MG63 (cell line): ENCODE results near the gene MAP7D3. TPM values are rescaled to one million over a fixed set of nuclear protein-coding genes. Genes with fewer than 3 reads are reported as not detected.

Experiments used
- DNase-seq: peaks from one replicate; pipeline ENCODE4 v3.0.0-alpha.2; 2020
- H3K27me3 ChIP-seq: fragments of 250-450 bp; sonication (Bioruptor Pico); 2 replicates; pipeline ENCODE4 v1.5.1; 2020; ENCODE audit warnings: mild to moderate bottlenecking, moderate library complexity
- H3K36me3 ChIP-seq: fragments of 250-450 bp; sonication (Bioruptor Pico); 2 replicates; pipeline ENCODE4 v1.5.1; 2020; ENCODE audit warnings: mild to moderate bottlenecking, moderate library complexity
- H3K4me3 ChIP-seq: fragments of 250-450 bp; sonication (Bioruptor Pico); 2 replicates; pipeline ENCODE4 v1.5.1; 2020; ENCODE audit warnings: mild to moderate bottlenecking, moderate library complexity
- H3K9me3 ChIP-seq: fragments of 250-450 bp; sonication (Bioruptor Pico); 2 replicates; pipeline ENCODE4 v1.5.1; 2020; ENCODE audit warnings: mild to moderate bottlenecking, moderate library complexity
- total RNA-seq: library from RNA; depleted of rRNA; stranded (reverse); fragments of >200 nt; shearing (Covaris generic); gene quantifications from 2 replicates; pipeline ENCODE4 v1.2.3, GENCODE V29; 2014; ENCODE audit warnings: low replicate concordance

The MAP7D3 gene
- total RNA-seq, 1 experiment from 2014 or later: 12.1 TPM

DNA sequence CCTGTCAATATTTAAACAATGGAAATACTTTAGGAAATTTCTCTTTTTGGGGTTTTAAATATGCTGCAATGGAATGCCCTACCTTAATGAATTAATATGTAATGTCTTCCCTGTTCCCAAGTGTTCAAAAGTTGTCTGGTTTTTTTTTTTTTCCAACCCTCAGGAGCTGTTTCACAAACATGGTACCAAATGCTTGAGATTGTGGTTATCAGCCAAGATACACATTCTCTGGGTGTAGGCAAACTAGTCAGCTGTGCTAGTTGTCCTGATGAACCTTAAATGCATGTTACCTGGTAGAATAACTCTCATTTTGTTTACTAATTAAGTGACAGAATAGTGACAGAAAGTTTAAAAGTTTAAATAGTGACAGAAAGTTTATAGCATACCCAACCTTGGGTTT lies 53.2 kb downstream of the MAP7D3 start:
- Histone ChIP-seq H3K4me3 (no peak overlapping the region), H3K36me3 (no peaks in the 10 kb centered on the region), H3K27me3 (no peaks in the 10 kb centered on the region), H3K9me3 (no peaks in the 10 kb centered on the region)
- no peak for DNase-seq

DNA sequence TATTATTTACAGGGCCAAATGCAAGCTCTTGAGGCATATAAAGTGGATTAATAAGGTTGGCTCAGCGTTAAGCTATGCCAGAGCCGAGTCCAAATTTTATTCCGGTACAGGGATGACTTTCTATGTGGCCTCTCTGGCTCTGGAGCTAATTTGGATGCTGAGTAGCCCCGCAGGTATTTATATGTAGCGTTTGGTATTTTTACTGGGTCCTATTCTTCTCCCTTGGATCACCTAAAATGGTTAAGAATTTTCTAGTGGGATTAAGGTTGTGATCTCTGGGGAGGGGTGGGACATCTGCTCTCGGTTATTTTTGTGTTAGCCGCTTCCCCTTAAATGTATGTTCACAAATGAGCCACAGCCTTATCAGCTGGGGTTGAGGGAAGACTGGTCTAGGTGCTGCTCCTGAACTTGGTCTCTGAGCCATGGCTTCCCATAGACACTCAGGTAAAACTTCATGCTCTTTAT lies 54.5 kb downstream of the MAP7D3 start:
- no peaks in the 10 kb centered on the region for H3K36me3 ChIP-seq
- no peaks in the 10 kb centered on the region for H3K9me3 ChIP-seq
- H3K4me3 ChIP-seq: no peak overlapping the region
- no peaks in the 10 kb centered on the region for H3K27me3 ChIP-seq
- no peak for DNase-seq

DNA sequence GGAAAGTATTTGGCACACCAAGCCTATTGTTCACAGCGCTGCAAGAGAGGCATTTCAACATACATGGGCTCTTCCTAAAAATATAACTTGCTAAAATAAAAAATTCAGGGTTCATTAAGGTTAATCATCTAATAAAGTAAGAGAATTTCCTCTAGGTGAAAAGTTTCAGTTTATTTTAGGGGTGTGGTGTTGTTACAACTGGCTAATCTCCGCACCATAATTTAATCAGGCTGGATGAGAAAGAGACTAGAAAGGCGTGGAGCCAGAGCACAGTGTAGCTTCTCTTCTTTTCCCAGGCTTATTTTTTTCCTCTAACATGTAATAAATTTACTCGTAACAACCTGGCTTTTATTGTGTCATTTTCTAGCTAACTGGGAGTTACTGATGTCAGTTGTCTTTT lies 56.0 kb downstream of the MAP7D3 start:
- no peaks in the 10 kb centered on the region for H3K9me3 ChIP-seq
- no peak for DNase-seq
- no peaks in the 10 kb centered on the region for H3K27me3 ChIP-seq
- H3K4me3 ChIP-seq: no peak overlapping the region
- no peaks in the 10 kb centered on the region for H3K36me3 ChIP-seq

DNA sequence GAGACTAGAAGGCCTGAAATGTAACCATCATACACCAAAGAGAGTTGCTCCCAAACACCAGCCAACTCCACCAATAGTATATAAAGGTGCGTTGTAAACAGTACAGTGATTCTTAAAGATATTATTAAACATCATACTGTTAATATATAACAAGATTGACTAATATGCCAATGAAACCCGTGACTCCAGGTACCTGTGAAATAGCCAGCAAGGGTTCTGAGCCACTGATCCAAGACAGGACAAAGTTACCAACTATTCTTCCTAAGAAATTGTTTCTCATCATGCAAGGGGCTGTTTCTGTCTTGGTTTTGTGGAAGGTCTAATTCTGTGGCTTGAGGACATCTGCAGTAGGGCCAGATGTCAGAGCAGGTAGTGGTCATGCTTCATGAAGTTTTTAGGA lies 56.7 kb downstream of the MAP7D3 start:
- no peak overlapping the region for H3K4me3 ChIP-seq

DNA sequence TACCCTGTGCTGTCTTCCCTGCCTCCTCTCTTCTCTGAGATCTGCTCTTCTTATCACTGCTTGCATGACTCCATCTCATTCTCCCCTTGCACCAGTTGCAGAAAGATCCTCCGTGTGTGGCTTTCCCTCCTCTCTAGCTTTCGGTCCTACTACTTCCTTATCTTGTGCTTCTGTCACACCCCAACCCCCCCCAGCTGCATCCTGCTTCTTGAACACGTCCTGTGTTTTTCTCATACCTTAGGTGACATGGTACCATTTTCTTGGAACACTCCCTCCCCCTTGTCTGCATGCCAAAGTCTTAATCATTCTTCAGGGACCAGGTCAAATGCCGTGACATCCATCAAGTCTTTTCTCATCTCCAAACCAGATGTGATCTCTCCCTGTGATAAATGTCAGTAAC lies 57.4 kb downstream of the MAP7D3 start:
- H3K36me3 ChIP-seq: no peaks in the 10 kb centered on the region
- DNase-seq: no peak

More for the DNA sequence above, 56.7 kb downstream of the MAP7D3 start:
- Histone ChIP-seq H3K9me3 (no peaks in the 10 kb centered on the region), H3K36me3 (no peaks in the 10 kb centered on the region), H3K27me3 (no peaks in the 10 kb centered on the region)
- DNase-seq: no peak

DNA sequence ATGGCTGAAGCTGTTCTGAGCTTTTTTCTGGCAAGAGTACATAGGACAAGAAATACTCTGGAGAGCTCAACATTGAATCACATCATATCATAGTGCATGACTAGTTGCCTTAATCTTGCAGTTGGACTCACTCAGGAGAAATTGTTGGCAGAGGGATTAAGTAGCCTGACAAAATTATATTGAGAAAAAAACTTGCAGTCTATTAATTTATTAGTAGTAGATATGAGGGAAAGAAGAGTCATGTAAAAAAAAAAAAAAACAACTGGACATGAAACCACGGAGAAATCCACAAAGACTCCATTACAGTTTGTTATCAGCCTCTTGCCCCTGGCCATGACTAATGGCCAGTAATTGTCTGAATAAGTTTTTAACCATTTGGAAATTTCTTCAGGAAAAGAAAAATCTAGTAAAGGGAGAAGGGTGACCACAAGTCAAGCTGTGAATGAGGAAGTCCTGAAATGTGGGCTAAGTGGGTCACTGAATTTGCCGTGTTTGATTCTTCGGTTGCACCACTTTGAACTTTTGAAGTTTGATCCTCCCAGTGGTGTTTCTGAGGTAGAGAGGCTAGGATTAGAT lies 58.3 kb downstream of the MAP7D3 start:
- no peak overlapping the region for H3K4me3 ChIP-seq
- no peak for DNase-seq
- H3K36me3 ChIP-seq: no peaks in the 10 kb centered on the region
- no peaks in the 10 kb centered on the region for H3K27me3 ChIP-seq
- no peaks in the 10 kb centered on the region for H3K9me3 ChIP-seq

More for the DNA sequence above, 57.4 kb downstream of the MAP7D3 start:
- no peaks in the 10 kb centered on the region for H3K9me3 ChIP-seq
- H3K4me3 ChIP-seq: no peak overlapping the region
- H3K27me3 ChIP-seq: no peaks in the 10 kb centered on the region

DNA sequence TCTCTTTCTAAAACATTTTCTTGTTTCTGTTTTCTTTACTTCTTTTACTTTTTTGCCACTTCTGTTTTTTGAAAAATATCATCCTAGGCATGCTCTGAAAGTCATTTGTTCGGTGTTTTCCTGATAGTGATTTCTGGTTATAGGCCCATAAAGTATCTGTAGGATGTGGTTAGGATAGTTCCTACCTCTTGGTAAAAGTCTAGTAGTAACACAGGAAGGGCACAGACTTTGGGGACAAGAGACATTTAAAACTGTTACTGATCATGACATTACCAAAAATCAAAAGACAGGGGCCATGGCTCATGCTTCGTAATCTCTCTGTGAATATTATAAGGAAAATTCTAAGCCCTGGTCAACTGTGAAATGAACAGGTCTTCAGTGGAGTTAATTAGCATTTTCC lies 59.1 kb downstream of the MAP7D3 start:
- no peak overlapping the region for H3K4me3 ChIP-seq
- H3K36me3 ChIP-seq: no peaks in the 10 kb centered on the region; the same call in 1 of the 2 replicates
- H3K9me3 ChIP-seq: no peaks in the 10 kb centered on the region
- no peak for DNase-seq
- no peaks in the 10 kb centered on the region for H3K27me3 ChIP-seq

DNA sequence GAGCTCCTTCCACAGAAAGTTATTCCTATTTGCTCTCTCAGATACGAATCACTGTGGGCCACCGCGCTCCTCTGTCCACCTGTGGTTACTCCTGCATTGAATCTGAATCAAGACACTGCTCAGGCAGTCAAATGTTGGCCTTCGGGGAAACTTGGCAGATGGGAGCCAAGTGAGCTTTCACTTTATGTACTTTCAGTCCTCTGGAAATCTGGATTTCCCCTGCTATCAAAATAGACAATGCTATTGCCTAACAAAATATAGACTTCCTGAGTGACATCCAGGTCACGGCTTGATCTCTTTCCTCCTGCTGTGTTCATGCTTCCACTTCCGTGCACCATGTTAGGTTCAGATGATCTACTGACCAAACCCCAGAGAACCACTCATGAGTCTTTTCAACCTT lies 60.0 kb downstream of the MAP7D3 start:
- no peak overlapping the region for H3K4me3 ChIP-seq
- no peaks in the 10 kb centered on the region for H3K9me3 ChIP-seq
- no peaks in the 10 kb centered on the region for H3K27me3 ChIP-seq
- DNase-seq: no peak
- no peaks in the 10 kb centered on the region; the same call in 1 of the 2 replicates for H3K36me3 ChIP-seq

DNA sequence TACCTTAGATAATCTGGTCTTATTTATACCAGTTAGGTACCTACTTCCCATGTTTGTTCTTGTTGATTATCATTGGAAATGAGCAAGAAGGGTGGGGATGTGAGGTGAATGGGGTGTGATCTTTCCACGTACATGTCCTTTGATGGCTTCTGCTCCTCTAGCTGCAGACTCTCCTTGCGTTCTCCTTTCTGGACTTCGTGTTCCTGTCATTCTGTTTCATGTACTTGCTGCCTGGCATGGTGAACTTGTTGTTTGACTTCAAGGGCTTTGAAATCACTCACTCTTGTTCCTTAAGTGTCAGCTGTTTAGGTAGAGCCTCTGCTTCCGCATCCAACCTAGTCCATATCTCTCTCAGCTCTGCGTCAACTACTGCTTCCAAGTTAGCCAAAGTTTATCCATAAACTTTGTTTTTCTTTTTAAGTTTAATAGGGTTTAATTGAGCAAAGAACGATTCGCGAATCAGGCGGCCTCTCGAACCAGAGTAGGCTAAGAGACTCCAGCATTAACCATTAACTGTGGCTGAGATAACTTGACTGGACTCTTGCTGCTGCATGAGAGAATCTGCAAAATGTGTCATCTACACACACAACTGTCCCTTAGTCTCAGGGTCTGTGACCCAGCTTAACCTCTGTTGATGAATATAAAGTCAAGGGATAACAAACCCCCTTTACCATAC lies 61.0 kb downstream of the MAP7D3 start:
- Histone ChIP-seq H3K36me3 (no peaks in the 10 kb centered on the region; the same call in 1 of the 2 replicates), H3K4me3 (no peak overlapping the region), H3K27me3 (no peaks in the 10 kb centered on the region), H3K9me3 (no peaks in the 10 kb centered on the region)
- no peak for DNase-seq

DNA sequence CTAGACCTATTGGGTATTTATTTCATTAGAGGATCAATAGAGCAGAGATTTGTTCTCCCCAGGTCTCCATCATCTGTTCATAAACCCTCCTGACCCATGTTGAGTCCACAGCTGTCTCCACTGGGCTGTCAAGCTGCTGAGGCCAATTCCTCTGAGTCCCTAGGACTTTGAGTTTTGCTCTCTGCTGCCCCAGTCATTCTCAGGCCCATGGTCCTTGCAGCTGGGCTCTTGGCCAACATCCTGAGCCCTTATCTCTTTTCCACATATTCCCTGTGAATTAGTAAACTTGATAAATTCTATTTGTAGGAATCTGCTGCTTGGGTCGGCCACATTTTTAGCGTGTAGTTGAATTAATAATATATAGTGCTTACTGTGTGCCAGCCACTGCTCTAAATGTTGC lies 62.0 kb downstream of the MAP7D3 start:
- no peak for DNase-seq
- Histone ChIP-seq H3K4me3 (no peak overlapping the region), H3K27me3 (no peaks in the 10 kb centered on the region), H3K9me3 (no peaks in the 10 kb centered on the region), H3K36me3 (no peaks in the 10 kb centered on the region; the same call in 1 of the 2 replicates)

DNA sequence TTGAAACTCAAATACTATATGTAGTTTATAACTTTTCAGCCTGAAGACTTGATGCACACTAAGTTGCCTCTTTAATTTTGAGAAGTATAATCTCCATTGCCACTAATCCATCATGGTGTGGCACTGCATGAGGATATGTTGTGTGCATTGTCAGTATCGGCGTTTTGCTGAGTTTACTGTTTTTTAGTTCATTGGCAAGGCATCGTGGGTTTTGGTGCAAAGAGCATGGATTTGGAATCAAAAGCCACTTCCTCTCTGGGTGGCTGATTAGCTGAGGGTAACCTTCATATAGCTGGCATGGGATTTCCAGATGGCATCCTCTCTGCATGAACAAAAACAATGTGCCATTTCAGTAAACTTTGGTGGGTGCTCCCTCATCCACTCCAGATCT lies 65.2 kb downstream of the MAP7D3 start:
- H3K27me3 ChIP-seq: no peaks in the 10 kb centered on the region
- no peaks in the 10 kb centered on the region; the same call in 1 of the 2 replicates for H3K36me3 ChIP-seq
- no peaks in the 10 kb centered on the region for H3K9me3 ChIP-seq
- DNase-seq: no peak
- H3K4me3 ChIP-seq: no peak overlapping the region

DNA sequence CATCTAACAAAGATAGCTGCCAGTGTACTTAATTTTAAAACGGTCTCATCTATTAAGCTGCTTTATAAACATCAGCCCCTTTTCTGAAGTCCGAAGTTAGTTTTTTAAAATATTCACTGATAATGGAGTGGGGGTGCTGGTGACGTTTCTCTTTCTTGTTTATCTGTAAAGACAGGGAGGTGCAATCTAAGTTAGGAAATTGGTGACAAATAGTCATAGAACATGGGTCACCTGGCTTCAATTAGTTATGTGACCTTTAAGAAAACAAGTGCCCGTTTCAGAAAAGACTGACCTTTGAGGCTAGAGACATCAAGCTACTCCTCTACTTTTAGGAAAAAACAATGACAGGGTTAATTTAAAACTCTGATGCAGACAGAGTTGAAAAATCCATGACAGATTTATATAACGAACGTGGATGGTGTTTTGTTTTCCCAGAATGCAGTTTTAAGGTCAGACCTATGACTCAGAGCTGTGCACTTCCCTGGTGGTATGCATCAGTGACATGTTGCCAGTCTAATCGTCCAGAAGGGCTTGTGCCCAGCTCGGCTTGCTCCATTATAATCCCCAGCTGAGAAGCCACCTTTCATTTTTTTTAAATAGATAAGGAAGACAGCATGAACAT lies 65.7 kb downstream of the MAP7D3 start:
- Histone ChIP-seq H3K36me3 (no peaks in the 10 kb centered on the region; the same call in 1 of the 2 replicates), H3K4me3 (no peak overlapping the region), H3K9me3 (no peaks in the 10 kb centered on the region), H3K27me3 (no peaks in the 10 kb centered on the region)
- peak; percentile 58 for DNase-seq

DNA sequence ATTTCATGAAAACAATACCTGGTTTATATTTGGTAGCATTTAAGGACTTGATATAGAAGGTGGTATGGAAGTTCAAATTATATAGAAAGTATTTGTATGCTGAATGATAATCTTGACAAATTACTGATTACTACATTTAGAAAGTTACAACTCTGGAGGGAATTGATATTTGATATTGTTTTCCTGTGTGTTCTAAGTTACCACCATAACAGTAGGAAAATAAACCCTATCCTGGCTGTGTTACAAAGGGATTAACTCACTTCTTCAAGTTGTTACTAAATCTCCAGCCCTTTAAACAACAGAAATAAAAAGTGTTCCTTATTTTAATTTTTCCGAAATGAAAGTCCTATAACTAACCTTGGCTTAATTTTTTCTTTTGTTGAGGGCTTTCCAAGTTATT lies 67.3 kb downstream of the MAP7D3 start:
- DNase-seq: no peak
- Histone ChIP-seq H3K27me3 (no peaks in the 10 kb centered on the region), H3K9me3 (no peaks in the 10 kb centered on the region), H3K4me3 (no peak overlapping the region), H3K36me3 (no peaks in the 10 kb centered on the region; the same call in 1 of the 2 replicates)

DNA sequence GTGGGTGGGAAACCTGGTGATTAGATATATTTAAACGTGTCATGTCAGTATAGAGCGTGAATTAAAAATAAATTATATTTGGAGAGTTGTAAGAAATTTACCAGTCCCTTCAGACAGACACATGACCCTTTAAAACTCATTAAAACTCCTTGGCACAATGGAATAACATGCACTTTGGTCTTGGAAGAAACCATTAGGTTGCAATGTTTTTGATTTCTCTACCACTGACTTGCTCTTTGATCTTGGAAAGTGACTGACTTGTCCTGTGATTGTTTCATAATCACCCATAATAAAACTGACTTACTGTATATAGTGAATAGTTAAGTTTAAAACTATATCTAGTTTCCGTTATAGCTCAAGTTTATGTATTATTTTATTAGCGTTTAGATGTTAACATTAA lies 68.0 kb downstream of the MAP7D3 start:
- no peaks in the 10 kb centered on the region; the same call in 1 of the 2 replicates for H3K36me3 ChIP-seq
- no peaks in the 10 kb centered on the region for H3K27me3 ChIP-seq
- no peak overlapping the region for H3K4me3 ChIP-seq
- no peak for DNase-seq
- no peaks in the 10 kb centered on the region for H3K9me3 ChIP-seq

DNA sequence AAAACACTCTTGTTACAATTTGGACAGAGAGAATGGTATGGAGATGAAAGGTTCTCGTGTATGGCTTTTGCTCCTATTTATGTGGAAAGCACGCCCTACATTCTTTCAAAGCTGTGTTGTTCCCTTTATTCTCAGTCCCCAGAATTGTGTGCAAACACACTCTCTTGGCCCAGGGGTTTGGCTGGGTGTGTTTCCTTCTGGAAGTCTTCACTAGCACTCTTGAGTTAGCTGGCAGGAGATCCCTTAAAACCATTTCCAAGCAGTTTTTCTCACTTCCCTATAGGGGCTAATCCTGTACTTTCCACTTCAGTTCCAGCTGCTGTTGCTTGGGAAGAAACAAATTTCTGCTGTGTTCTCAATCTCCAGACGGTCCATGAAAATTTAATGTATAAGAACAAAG lies 68.8 kb downstream of the MAP7D3 start:
- Histone ChIP-seq H3K9me3 (no peaks in the 10 kb centered on the region), H3K27me3 (no peaks in the 10 kb centered on the region), H3K4me3 (no peak overlapping the region), H3K36me3 (peaks cover 5% of the 10 kb centered on the region)
- DNase-seq: no peak

DNA sequence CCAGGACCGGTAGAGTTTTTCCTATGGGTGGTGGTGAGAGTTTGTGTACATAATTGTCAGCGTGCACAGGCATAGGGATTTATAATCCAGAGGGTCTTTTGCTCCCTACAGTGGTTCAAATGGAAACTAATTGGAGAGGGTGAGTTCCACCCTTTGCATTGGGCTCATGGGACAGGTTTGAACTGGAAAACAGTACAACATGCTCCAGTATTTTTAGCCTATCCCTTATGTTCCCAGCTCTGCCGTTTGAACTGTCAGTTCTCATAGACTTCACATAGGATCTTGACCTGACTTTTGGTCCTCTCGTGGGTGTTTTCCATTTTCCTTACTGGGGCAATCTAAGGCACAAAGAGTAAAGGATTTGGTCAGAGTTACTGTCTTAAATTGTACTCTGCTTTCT lies 72.1 kb downstream of the MAP7D3 start:
- no peak for DNase-seq
- Histone ChIP-seq H3K36me3 (peaks cover 10% of the 10 kb centered on the region), H3K27me3 (no peaks in the 10 kb centered on the region), H3K9me3 (no peaks in the 10 kb centered on the region), H3K4me3 (no peak overlapping the region)

DNA sequence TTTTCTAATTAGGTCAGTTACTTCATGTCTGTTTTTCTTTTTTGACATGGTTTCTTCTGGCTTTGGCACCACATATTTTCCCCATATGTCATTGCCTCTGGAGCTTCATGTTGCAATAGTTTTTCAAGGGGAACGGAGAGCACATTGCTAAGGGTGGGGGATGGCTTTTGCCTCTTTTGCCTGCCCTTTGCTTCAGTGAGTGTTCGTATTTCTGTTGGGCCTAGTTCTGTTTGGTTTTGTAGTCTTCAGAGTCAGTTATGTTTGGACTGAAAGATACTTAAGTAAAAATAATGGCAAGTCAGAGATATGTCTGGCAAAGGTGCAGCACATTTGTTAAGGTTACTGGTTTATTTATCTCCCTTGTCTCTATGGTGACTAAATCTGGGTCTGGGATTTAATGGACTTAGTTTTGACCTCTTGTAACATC lies 74.8 kb downstream of the MAP7D3 start:
- Histone ChIP-seq H3K9me3 (no peaks in the 10 kb centered on the region), H3K4me3 (no peak overlapping the region), H3K27me3 (no peaks in the 10 kb centered on the region), H3K36me3 (peaks cover 12% of the 10 kb centered on the region)
- peak; percentile 64 for DNase-seq

DNA sequence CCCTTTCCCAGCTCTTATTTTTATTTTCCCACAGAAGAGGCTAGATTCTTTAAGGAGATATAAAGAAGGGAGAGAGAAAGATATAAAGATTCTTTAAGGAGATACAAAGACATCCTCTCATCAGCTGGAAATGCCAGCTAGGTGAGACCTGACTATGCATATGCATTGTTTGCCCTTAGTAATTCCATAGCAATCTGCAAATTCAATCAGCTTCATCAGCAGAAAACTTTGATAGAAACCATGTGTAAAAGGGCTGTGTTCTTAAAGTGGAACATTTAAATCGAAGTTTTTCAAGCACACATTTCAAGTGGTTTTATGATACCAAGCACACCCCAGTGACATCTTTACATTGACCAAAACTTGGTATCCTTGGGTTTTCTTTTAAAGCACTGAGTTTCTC lies 79.8 kb downstream of the MAP7D3 start:
- Histone ChIP-seq H3K36me3 (peaks cover 6% of the 10 kb centered on the region), H3K27me3 (no peaks in the 10 kb centered on the region), H3K9me3 (no peaks in the 10 kb centered on the region), H3K4me3 (no peak overlapping the region)
- no peak for DNase-seq
